Common myeloid progenitor, CD34-positive (primary cell): Measurements from ENCODE around the gene STAT3.
"Not testable (repeated sequence)": the region's sequence is repeated elsewhere in the genome, so short reads cannot be mapped to it uniquely, and the experiment has no call there.

Experiments
- CTCF ChIA-PET: fragments of 350-600 bp; sonication (Branson Sonifier 250); formaldehyde crosslinking; loops from one replicate; lab custom pipeline; 2021; ENCODE audit warnings: antibody characterized with exemption; lab: Charles Lee
- POLR2A ChIA-PET: fragments of 350-600 bp; sonication (Branson Sonifier 250); formaldehyde crosslinking; loops from one replicate; lab custom pipeline; 2021; ENCODE audit warnings: antibody characterized with exemption; lab: Charles Lee
- DNase-seq, 3 donors: peaks; one replicate each; pipeline versions ENCODE4 v3.0.0 to v3.0.0-alpha.2; 2013
- H3K27ac ChIP-seq, 2 experiments: 1 replicate in 1 of 2; 2 replicates in 1 of 2; pipeline ENCODE4 v1.7.0; 2013; ENCODE audit warnings: inconsistent platforms in 2 of 2, low read length in 2 of 2, mild to moderate bottlenecking in 2 of 2, low read depth in 1 of 2, moderate library complexity in 1 of 2; ENCODE audit not compliant: severe bottlenecking in 2 of 2, insufficient read depth in 1 of 2, poor library complexity in 1 of 2
- H3K27me3 ChIP-seq, 5 experiments: replicated peaks in 2 of 5; 1 replicate in 3 of 5; 2 replicates in 2 of 5; pipeline versions ENCODE4 v1.6.1 to v1.7.0; 2013; ENCODE audit warnings: low read length in 4 of 5, mild to moderate bottlenecking in 2 of 5, moderate library complexity in 2 of 5, inconsistent platforms in 1 of 5; ENCODE audit not compliant: insufficient read depth in 5 of 5, control insufficient read depth in 4 of 5
- H3K36me3 ChIP-seq, 4 experiments: 1 replicate in 2 of 4; 2 replicates in 2 of 4; pipeline versions ENCODE4 v1.6.1 to v1.7.0; 2013; ENCODE audit warnings: low read length in 3 of 4, control low read depth in 1 of 4, mild to moderate bottlenecking in 1 of 4; ENCODE audit not compliant: control insufficient read depth in 4 of 4, insufficient read depth in 4 of 4
- H3K4me1 ChIP-seq, 4 experiments: 1 replicate in 3 of 4; 2 replicates in 1 of 4; pipeline versions ENCODE4 v1.6.1 to v1.7.1; 2013; ENCODE audit warnings: low read length in 3 of 4, mild to moderate bottlenecking in 3 of 4, control low read depth in 1 of 4, inconsistent platforms in 1 of 4, moderate library complexity in 1 of 4; ENCODE audit not compliant: control insufficient read depth in 4 of 4, insufficient read depth in 4 of 4; ENCODE audit errors: control extremely low read depth in 1 of 4
- H3K4me3 ChIP-seq, 7 experiments: 1 replicate in 4 of 7; 2 replicates in 3 of 7; pipeline versions ENCODE4 v1.5.1 to v1.7.0; 2013; ENCODE audit warnings: mild to moderate bottlenecking in 7 of 7, low read length in 6 of 7, moderate library complexity in 6 of 7, inconsistent platforms in 2 of 7, low read depth in 2 of 7, control low read depth in 1 of 7; ENCODE audit not compliant: insufficient read depth in 4 of 7, control insufficient read depth in 1 of 7; ENCODE audit errors: extremely low read depth in 1 of 7
- H3K9me3 ChIP-seq, 5 experiments: 1 replicate in 4 of 5; 2 replicates in 1 of 5; pipeline versions ENCODE4 v1.6.1 to v1.7.1; 2013; ENCODE audit warnings: low read length in 4 of 5, mild to moderate bottlenecking in 2 of 5, inconsistent platforms in 1 of 5, low read depth in 1 of 5, moderate library complexity in 1 of 5; ENCODE audit not compliant: control insufficient read depth in 4 of 5, insufficient read depth in 2 of 5; ENCODE audit errors: control extremely low read depth in 1 of 5
- WGBS: methylation state at CpG from one replicate; pipeline ENCODE4 v1.1.5; 2013; ENCODE audit not compliant: insufficient coverage; 5-methylcytosine and 5-hydroxymethylcytosine counted together

Gene STAT3

GRCh38 chr17:42297775-42298174, 90.5 kb downstream of the STAT3 start:
- not testable (repeated sequence) for H3K4me1 ChIP-seq, DNase-seq, H3K27me3 ChIP-seq, H3K4me3 ChIP-seq, H3K27ac ChIP-seq, H3K9me3 ChIP-seq
- peaks cover 16 to 84% (median 61%) of the 10 kb centered on the region in 4 experiments for H3K36me3 ChIP-seq
- no CpG with 5 or more reads among the region's 10 CpGs for WGBS
- POLR2A ChIA-PET = interaction anchor here (0.6 kb wide), 1 partner anchor 22 kb away, joined by 4 read pairs; no protein-coding TSS in a partner anchor
- CTCF ChIA-PET = interaction anchor here (1.6 to 2.1 kb wide), 2 partner anchors 9 to 11 kb away, joined by 4 to 5 read pairs; partner anchors contain the start of gene STAT5A

- 94% methylated on average over 2 of the region's 3 CpGs for WGBS
- H3K27me3 ChIP-seq = no peaks in the 10 kb centered on the region
- H3K4me3 ChIP-seq = no peak overlapping the region
- CTCF ChIA-PET = interaction anchor here (2.3 kb wide), 1 partner anchor 73 kb away, joined by 13 read pairs; no protein-coding TSS in a partner anchor
- DNase-seq = no peak
- no peak overlapping the region for H3K27ac ChIP-seq
- no peaks in the 10 kb centered on the region for H3K9me3 ChIP-seq
- POLR2A ChIA-PET = interaction anchor here (0.7 to 1.5 kb wide), 2 partner anchors 9 to 16 kb away, joined by 4 read pairs; no protein-coding TSS in a partner anchor
- H3K36me3 ChIP-seq = peaks cover 14 to 78% (median 56%) of the 10 kb centered on the region in 4 experiments
- peaks cover 0 to 2% (median 1%) of the 10 kb centered on the region in 4 experiments for H3K4me1 ChIP-seq
Observed at GRCh38 chr17:42296012-42296411, 92.2 kb downstream of the STAT3 start.

DNA sequence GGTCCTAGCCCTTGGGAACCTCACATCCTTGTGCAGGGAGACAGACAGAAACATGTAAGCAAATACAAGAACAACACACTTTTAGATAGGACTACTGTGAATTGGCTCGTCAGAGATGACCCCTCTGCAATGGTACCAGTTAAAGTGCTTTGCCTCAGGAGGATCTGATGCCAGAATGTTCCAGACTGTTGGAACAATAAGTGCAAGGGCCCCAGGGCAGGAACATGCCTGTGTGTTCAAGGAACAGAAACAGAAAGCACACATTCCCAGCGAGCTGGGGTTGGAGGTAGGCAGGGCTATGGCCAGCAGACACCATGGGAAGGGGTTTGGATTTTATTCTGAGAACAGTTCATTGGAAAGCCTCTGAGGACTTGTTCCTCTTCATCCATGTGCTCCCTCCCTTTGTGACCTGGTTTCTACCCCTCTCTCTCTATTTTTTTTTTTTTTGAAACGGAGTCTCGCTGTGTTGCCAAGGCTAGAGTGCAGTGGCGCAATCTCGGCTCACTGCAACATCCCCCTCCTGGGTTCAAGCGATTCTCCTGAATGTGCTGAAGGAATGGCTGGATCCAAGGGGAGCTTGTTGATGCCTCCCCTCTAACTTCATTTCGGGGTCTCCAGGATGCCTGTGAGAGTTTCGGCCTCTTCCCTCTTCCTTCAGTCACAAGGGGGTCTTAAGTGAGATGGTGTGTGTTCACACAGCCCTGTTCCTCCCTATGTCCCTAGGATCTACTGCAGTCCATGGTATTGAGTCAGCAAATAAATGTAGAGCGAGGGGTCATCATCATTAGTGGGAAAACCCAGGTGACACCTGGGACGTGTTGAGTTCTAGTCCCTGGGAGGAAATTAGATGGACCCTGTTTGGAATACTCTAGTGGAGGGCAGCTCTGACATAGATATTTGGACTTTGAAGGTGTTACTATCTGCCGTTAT, 93.5 kb downstream of the STAT3 start:
- ChIA-PET CTCF (interaction anchor here (1.0 to 2.4 kb wide), 8 partner anchors 14 to 82 kb away, joined by 3 to 13 read pairs (median 6); no protein-coding TSS in a partner anchor), POLR2A (interaction anchor here (0.5 to 1.0 kb wide), 2 partner anchors 18 to 360 kb away, joined by 3 to 8 read pairs; no protein-coding TSS in a partner anchor)
- H3K4me1 ChIP-seq = peaks cover 0 to 12% (median 10%) of the 10 kb centered on the region in 4 experiments
- no peak overlapping the region for H3K4me3 ChIP-seq
- H3K27me3 ChIP-seq = no peaks in the 10 kb centered on the region
- H3K27ac ChIP-seq = peak overlapping the region in 1 of 2 experiments; percentile 4
- WGBS = 98% methylated on average over 6 of the region's 12 CpGs
- H3K9me3 ChIP-seq = no peaks in the 10 kb centered on the region
- DNase-seq = no peak
- peaks cover 14 to 81% (median 63%) of the 10 kb centered on the region in 4 experiments for H3K36me3 ChIP-seq

DNA sequence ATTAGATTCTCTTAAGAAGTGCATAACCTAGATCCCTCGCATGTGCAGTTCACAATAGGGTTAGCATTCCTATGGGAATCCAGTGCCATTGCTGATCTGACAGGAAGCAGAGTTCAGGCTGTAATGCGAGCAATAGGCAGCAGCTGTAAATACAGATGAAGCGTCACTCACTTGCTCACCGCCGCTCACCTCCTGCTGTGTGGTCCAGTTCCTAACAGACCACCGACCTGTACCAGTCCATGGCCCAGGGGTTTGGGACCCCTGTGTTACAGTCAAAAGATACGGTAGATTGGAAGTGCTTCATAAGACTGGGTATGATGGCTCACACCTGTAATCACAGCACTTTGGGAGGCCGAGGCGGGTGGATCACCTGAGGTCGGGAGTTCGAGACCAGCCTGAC, 97.1 kb downstream of the STAT3 start:
- Histone ChIP-seq H3K4me1 (peaks cover 2 to 43% (median 39%) of the 10 kb centered on the region in 4 experiments), H3K9me3 (no peaks in the 10 kb centered on the region), H3K27me3 (no peaks in the 10 kb centered on the region), H3K36me3 (peaks cover 11 to 54% (median 46%) of the 10 kb centered on the region in 4 experiments), H3K27ac (no peak overlapping the region), H3K4me3 (no peak overlapping the region)
- ChIA-PET CTCF (interaction anchor here (1.0 to 2.4 kb wide), 7 partner anchors 8 to 69 kb away, joined by 3 to 11 read pairs (median 4); partner anchors contain the start of gene STAT5B), POLR2A (interaction anchor here (0.7 to 1.2 kb wide), 3 partner anchors 11 to 67 kb away, joined by 3 to 4 read pairs (median 4); no protein-coding TSS in a partner anchor)
- no peak for DNase-seq
- WGBS = 100% methylated on average over 8 of the region's 11 CpGs

DNA sequence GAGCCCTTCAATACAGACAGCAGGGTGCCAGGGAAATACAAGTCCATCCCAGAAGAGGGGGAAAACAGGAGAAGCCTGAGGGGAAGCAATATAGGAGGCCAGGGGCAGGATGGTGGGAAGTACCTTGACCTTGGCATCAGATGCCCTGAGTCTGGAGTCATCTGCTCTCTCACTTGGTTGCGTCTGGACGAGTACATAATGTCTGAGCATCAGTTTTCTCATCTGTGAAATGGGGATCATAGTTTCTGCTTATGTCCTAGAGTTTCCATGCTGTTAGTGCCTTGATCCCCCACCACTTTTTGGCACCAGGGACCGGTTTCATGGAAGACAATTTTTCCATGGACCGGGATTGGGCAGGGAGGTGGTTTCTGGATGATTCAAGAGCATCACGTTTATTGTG, 97.7 kb downstream of the STAT3 start:
- Histone ChIP-seq H3K27me3 (no peaks in the 10 kb centered on the region), H3K9me3 (no peaks in the 10 kb centered on the region), H3K36me3 (peaks cover 10 to 49% (median 41%) of the 10 kb centered on the region in 4 experiments), H3K27ac (peak overlapping the region; percentile 22 to 86), H3K4me1 (peaks cover 2 to 47% (median 42%) of the 10 kb centered on the region in 4 experiments), H3K4me3 (peak overlapping the region in 4 of 7 experiments; percentile 28 to 88 (median 77))
- POLR2A ChIA-PET = interaction anchor here (0.7 to 3.8 kb wide), 5 partner anchors 22 to 238 kb away, joined by 3 to 30 read pairs (median 19); no protein-coding TSS in a partner anchor
- DNase-seq = no peak
- WGBS = 100% methylated on average over 2 of the region's 5 CpGs
- CTCF ChIA-PET = interaction anchor here (1.0 to 2.6 kb wide), 6 partner anchors 8 to 41 kb away, joined by 3 to 12 read pairs (median 4); no protein-coding TSS in a partner anchor

DNA sequence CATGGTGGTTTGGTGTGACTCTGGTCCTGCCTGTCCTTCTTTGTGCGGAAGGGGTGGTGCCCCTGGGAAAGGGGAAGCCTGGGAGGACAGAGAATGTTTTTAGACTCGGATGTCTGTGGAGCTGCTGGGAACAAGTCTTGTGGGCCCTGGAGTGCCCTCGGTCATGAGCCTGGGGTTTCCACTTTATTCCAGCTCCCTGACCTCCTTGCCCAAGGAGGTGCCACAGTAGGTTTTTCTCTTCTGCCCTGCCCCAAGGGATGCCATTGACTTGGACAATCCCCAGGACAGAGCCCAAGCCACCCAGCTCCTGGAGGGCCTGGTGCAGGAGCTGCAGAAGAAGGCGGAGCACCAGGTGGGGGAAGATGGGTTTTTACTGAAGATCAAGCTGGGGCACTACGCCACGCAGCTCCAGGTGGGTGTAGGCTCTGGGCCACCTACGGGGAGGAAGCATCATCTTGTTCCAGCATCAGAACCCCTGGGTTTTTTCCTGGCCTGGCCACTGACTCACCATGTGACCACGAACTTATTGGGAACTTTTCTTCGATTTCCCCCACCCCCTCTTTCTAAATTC, 98.5 kb downstream of the STAT3 start:
- peak in 1 of 3 donors; percentile 41 for DNase-seq
- Histone ChIP-seq H3K4me3 (peak overlapping the region; percentile 69 to 88 (median 77)), H3K9me3 (no peaks in the 10 kb centered on the region), H3K4me1 (peaks cover 2 to 51% (median 46%) of the 10 kb centered on the region in 4 experiments), H3K27ac (peak overlapping the region; percentile 83 to 86), H3K36me3 (peaks cover 4 to 41% (median 33%) of the 10 kb centered on the region in 4 experiments), H3K27me3 (no peaks in the 10 kb centered on the region)
- CTCF ChIA-PET = interaction anchor here (1.0 to 2.6 kb wide), 12 partner anchors 8 to 87 kb away, joined by 3 to 18 read pairs (median 5); no protein-coding TSS in a partner anchor
- 44% methylated on average over 9 of the region's 9 CpGs for WGBS
- POLR2A ChIA-PET = interaction anchor here (0.5 to 3.8 kb wide), 12 partner anchors 13 to 239 kb away, joined by 3 to 30 read pairs (median 7); no protein-coding TSS in a partner anchor
